Measurements from ENCODE around the gene PPIP5K2.

Gene PPIP5K2

DNA sequence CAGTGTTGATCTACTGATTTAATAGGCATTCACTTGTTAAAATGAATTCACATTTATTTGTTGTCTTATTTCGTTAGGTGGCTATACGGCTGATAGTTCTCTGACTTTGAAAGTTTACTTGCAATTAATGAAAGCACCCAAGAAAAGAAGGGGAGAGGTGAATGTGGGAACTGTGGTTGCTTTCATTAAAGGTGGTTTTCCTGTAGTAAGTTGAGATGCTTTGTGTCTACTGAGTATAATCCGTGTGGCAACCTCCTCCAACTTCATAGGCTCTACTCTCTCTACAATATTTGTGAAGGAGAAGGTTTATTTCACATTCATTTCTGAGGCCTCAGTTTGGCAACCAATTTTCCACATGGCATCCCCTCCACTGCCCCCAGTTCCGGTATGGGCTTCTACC lies 125.7 kb downstream of the PPIP5K2 start:
- no peak overlapping the region for H3K27ac ChIP-seq
- TF ChIP-seq, protein P1, sequence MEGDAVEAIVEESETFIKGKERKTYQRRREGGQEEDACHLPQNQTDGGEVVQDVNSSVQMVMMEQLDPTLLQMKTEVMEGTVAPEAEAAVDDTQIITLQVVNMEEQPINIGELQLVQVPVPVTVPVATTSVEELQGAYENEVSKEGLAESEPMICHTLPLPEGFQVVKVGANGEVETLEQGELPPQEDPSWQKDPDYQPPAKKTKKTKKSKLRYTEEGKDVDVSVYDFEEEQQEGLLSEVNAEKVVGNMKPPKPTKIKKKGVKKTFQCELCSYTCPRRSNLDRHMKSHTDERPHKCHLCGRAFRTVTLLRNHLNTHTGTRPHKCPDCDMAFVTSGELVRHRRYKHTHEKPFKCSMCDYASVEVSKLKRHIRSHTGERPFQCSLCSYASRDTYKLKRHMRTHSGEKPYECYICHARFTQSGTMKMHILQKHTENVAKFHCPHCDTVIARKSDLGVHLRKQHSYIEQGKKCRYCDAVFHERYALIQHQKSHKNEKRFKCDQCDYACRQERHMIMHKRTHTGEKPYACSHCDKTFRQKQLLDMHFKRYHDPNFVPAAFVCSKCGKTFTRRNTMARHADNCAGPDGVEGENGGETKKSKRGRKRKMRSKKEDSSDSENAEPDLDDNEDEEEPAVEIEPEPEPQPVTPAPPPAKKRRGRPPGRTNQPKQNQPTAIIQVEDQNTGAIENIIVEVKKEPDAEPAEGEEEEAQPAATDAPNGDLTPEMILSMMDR (conservative IDR thresholded peaks at IDR 0.05), result no peak

DNA sequence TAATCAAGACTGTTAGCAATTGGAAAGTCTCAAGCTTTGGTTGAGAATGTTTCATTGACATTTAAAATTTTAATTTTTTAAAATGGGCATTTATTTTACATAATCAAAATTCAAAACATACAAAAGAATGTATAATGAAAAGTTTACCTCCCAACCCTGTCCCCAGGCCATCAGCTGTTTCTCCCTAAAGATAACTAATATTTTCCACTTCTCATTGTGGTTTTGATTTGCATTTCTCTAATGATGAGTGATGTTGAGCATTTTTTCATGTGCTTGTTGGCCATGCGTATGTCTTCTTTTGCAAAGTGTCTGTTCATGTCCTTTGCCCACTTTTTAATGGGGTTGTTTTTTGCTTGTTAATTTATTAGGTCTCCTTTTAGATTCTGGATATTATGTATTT lies 127.0 kb downstream of the PPIP5K2 start:
- H3K27ac ChIP-seq, result no peak overlapping the region
- TF ChIP-seq, protein P1 (conservative IDR thresholded peaks at IDR 0.05), result no peak

DNA sequence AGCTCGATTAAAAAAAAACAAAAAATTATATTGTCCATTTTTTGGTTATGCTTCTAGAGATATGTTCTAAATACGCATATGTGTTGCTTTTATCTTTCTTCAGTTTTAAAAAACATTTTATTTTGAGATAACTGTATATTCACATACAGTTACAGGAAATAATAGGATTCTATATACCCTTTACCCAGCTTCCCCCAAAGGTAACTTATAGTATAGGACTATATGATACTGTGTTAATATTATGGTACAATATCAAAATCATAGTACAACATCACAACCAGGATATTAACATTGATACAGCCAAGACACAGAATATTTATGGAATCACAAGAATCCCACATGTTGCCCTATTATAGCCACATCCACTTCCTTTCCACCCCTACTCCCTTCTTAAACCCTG lies 129.0 kb downstream of the PPIP5K2 start:
- TF ChIP-seq, protein P1 (conservative IDR thresholded peaks at IDR 0.05), result no peak

DNA sequence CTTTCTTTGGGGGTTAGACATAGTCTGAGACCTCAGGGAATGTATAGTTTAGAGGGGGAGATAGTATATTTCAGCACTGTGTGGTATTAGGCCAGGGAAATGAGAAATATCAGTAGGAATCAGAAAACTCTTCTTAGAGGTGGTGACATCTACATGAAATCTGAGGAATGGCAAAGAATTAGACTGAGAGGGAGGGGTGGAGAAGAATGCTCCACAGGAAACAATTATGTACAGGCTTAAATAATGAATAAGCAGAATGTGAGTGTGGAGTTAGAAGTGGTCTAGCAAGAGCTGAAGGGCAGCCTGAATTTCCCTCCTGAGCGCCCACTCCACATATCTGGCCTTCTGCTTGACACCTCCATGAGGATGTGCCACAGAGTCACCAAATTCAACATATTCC lies 134.8 kb downstream of the PPIP5K2 start:
- no peak overlapping the region for H3K27ac ChIP-seq
- TF ChIP-seq, protein P1 (conservative IDR thresholded peaks at IDR 0.05), result no peak

More for the DNA sequence above, 129.0 kb downstream of the PPIP5K2 start:
- no peak overlapping the region for H3K27ac ChIP-seq

DNA sequence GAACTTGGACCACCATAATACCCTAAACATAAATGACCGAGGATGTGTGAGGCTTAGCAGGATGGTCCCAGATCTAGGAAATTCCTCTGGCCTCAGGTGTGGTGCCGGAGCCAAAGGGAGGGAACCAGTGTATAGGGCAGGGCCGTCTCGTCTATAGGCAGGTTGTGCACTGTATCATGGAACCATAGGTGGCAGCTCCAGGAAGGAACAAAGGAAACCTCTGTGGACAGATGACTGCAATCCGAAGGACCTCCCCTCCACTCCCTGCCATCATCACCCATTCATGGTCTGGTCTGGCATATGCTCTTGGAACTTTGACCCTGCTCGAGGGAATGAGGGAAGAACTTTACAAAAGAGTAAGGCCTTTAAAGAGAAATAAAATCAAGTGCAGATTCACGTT lies 135.6 kb downstream of the PPIP5K2 start:
- H3K27ac ChIP-seq, result no peak overlapping the region
- TF ChIP-seq, protein P1 (conservative IDR thresholded peaks at IDR 0.05), result no peak

DNA sequence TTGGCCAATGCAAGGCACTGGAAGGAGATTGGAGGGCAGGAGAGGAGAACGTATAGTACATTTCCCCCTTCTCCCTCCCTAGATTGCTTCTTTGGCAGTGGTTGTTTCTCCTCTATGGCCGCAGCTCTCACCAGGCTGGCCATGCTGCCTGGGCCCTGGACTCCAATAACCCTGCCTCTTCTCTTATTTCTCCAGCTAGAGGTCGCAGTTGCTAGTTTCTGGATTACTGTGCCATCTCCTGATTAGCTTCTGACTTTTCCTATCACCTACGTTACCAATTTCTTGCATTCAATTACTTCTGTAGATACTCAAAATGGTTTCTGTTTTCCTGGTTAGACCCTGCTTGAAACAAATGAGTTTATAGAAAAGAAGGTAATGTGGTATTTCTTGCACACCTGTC lies 136.1 kb downstream of the PPIP5K2 start:
- TF ChIP-seq, protein P1 (conservative IDR thresholded peaks at IDR 0.05), result no peak; the same call in 1 of the 2 replicates
- H3K27ac ChIP-seq, result no peak overlapping the region

DNA sequence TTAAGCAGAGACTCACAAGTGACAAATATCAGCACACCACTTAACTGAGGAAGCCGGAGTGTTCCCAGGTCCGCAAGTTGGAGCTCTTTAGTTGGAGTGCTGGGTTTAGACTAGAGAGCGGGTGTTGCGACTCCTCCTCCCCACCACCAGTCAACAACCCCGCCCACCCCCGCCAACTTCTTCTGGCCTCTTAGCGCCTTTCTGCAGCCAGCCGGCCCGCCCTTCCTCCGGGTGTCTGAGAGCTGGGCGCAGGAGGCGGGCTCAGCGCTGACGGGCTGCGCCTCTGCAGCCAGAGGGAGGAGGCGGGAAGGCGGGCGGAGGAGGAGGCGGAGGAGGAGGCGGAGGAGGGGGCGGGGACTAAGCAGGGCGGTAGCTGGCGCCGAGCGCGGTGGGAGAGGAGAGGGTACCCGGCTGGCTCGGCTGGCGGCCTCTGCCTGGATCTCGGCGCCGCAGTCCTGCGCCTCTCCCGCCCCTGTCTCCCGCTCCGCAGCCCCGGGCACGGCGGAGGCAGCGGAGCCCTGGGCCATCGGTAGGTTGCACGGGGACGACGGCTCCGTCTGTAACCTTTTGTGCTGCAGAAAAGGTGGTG lies 138.4 kb downstream of the PPIP5K2 start, which contains the start of gene MACIR:
TSS of gene MACIR (plus strand) at position 396 of the 589 bp plus-strand sequence. CDS start 17,157 bp downstream, outside the sequence.
- TF ChIP-seq, protein P1 (conservative IDR thresholded peaks at IDR 0.05), result 0 out of 2 replicates have a peak, but pooled peaks have one; percentile 12
- peak within 1 kb of the TSS; percentile 98 for H3K27ac ChIP-seq

All from VCaP (cell line).